ENCODE data around the gene ELOVL1.

ELOVL1 gene

GRCh38 chr1:43354936-43355335 lies 12.9 kb downstream of the ELOVL1 start:
- no peak for DNase-seq (ENCODE audit: low read depth)

DNA sequence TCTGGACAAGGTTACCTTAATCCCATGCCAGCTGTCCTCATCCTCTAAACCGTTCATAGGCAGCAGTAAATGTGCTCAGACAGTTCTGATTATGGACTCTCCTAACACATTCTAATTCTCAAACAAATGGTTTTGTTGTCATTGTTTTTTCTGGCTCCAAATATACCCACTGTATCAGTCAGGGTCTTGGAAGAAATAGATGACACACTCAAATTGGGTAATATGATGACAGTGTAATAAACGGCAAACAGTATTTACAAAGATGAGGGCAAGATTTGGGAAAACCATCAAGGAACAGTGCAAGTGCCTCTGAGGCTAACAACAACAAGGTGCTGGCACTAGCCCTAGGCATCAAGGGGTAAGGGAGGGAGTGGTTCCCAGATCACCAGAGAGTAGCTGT lies 13.3 kb downstream of the ELOVL1 start:
- DNase-seq (ENCODE audit: low read depth) = no peak

DNA sequence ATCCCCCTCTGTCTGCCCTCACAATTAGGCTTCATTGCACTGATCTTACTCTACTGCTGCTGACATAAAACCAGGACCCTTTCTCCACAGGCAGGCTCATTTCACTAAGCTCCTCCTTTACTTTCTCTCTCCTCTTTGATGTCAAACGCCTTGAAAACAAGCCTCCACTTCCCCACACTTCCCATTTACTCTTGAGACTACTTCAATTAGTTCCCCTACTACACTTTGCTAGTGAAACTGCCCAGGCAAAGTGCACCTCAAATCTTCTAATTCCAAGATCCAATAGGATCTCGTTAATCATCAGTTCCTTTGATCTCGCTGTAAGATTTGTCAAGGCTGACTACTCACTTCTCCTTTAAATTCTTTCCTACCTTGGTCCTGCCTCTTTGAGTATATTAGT lies 14.9 kb downstream of the ELOVL1 start:
- DNase-seq (ENCODE audit: low read depth) = no peak

DNA sequence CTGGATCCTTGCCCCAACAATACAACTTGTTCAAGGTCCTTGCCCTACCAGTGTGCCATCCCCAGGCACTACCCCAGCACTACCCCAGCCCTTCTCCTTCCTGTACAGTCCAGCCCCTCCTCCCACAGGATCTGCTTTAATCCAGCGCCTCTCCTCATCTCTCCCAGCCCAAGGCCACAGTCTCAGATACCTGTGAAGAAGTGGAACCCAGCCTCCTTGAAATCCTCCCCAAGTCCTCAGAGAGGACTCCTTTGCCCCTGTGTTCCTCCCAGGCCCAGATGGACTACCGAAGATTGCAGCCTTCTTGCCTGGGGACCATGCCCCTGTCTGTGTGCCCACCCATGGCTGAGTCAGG lies 15.5 kb downstream of the ELOVL1 start:
- DNase-seq (ENCODE audit: low read depth) = no peak

- no peak for DNase-seq (ENCODE audit: low read depth)
These were observed 16.1 kb downstream of the ELOVL1 start for GRCh38 chr1:43351421-43352350.

- no peak for DNase-seq (ENCODE audit: low read depth)
These were observed 16.8 kb downstream of the ELOVL1 start for GRCh38 chr1:43350976-43351375.

- no peak for DNase-seq (ENCODE audit: low read depth)
These were observed 18.1 kb downstream of the ELOVL1 start for GRCh38 chr1:43349594-43350306.

DNA sequence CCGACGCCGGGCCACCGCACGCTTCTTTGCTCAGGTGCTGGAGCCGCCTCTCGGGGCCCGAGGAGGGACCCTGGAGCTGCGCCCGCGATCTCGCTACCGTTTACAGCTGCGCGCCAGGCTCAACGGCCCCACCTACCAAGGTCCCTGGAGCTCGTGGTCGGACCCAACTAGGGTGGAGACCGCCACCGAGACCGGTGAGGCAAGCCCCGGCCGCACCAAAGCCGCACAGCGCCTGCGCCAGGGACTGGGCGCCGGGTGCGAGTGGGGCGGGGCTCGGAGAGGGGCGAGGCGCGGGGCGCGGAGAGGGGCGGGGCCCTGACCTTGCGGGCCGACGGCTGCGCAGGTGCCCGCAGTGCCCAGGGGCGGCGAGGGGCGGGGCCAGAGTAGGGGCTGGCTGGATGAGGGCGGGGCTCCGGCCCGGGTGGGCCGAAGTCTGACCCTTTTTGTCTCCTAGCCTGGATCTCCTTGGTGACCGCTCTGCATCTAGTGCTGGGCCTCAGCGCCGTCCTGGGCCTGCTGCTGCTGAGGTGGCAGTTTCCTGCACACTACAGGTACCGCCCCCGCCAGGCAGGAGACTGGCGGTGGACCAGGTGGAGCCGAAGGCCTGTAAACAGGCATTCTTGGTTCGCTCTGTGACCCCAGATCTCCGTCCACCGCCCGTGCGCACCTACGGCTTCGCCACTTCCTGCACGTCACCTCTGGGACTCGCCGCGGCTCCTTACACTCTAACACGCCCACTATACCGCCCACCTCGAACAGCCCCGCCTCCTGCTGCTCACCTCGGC lies 18.8 kb downstream of the ELOVL1 start:
- no peak for DNase-seq (ENCODE audit: low read depth)

DNA sequence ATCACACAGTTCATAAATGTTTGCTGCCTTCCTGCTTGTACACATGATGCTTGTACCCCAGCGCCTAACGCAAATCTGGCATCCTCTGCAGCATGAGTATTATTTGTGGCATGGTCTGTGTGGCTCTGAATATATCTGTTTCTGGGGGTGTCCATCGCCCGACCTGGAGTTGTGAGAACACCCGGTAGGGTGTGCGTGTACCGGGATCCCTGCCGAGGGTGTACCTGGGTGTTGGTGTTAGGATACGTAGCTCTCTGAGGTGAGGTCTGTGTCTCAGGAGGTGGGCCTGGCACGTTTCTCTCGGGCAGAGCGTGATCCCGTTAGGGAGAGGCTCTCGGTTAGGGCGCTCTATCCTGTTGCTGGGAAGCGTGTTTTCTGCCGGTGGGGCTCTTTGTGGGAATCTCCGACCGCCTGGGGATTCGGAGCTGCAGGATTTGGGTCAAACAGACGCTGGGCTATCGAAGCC lies 19.4 kb downstream of the ELOVL1 start:
- DNase-seq (ENCODE audit: low read depth) = no peak

DNA sequence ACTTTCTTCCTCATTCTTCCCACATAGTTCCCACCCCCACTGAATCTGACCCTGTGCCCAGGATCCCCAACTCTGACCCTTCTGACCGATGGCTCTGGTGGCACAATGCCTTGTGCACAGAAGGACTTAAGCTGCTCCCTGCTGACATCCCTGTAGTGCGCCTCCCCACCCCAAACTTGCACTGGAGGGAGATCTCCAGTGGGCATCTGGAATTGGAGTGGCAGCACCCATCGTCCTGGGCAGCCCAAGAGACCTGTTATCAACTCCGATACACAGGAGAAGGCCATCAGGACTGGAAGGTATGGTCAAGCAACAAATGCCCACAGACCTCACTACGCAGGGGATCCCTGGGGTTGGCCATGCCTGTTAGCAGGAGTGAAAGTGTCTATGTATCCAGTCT lies 21.2 kb downstream of the ELOVL1 start:
- DNase-seq (ENCODE audit: low read depth) = no peak

DNA sequence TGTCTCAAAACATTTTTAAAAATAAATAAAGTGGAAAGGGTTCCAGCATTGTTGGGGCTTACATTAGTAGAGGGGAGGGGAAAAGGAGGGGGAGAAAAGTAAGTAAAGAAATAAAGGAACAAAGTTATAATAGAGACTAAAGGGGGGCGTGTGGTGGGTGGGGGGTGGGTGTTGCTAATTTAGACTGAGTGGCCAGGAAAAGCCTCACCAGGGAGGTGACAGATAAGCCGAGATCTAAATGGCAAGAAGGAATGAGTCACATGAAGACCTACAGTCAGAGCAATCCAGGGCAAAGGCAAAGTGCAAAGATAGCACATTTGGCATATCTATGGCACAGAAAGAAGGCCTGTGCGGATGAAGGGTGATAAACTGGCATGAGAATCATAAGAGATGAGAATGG lies 22.7 kb downstream of the ELOVL1 start:
- no peak for DNase-seq (ENCODE audit: low read depth)

- no peak for DNase-seq (ENCODE audit: low read depth)
These were observed 23.5 kb downstream of the ELOVL1 start for GRCh38 chr1:43344267-43344850.

DNA sequence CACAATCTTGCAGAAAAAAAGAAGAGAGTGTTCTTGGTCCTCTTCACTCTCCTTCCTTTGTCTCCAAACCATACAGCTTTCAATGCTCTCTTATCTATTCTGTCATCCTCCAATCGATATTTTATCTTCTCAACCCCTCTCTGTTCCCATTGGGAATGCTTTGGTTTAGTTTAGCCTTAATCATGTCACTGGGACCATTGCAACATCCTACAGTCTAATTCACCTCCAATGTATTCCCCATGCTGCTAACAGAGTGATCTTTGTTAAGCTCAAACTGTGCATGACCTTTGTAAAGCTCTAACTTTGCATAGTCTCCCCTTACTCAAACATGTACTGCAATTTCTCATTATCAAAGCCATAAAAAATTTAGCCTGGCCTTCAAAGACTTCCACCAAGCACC lies 27.3 kb downstream of the ELOVL1 start:
- DNase-seq (ENCODE audit: low read depth) = no peak

DNA sequence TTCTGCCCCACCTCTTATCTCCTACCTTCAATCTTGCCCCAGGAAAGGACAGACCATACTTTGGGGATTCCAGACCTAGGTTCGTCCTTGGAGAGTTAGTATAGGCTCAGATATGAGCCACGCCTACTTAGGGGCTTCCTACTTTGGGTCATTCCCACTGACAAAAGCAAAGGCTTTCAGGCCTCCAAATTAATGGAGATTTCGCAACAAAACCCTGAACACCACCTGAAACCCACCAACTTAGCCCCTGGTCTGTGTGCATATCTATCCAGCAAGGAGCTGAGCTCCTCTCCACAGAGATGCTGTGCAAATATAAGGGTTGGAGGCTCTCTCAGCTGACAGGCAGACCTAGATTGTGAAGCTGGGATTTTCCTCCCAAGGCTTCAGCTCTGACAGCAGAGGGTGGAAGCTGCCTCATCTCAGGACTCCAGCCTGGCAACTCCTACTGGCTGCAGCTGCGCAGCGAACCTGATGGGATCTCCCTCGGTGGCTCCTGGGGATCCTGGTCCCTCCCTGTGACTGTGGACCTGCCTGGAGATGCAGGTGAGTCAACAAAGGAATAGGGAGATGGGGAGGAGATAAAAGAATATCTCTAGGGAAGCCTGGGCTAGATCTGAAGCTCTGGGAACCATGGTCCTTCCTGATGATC lies 28.1 kb downstream of the ELOVL1 start:
- DNase-seq (ENCODE audit: low read depth) = no peak

GRCh38 chr1:43338001-43338400 lies 29.8 kb downstream of the ELOVL1 start:
- no peak for DNase-seq (ENCODE audit: low read depth)

GRCh38 chr1:43337588-43337987 lies 30.2 kb downstream of the ELOVL1 start, which contains the start of gene MPL:
TSS of gene MPL (plus strand) at chr1:43337818. CDS start at chr1:43337849, 31 bp downstream.
- DNase-seq (ENCODE audit: low read depth) = no peak

GRCh38 chr1:43334453-43335205 lies 33.2 kb downstream of the ELOVL1 start:
- no peak for DNase-seq (ENCODE audit: low read depth)

DNA sequence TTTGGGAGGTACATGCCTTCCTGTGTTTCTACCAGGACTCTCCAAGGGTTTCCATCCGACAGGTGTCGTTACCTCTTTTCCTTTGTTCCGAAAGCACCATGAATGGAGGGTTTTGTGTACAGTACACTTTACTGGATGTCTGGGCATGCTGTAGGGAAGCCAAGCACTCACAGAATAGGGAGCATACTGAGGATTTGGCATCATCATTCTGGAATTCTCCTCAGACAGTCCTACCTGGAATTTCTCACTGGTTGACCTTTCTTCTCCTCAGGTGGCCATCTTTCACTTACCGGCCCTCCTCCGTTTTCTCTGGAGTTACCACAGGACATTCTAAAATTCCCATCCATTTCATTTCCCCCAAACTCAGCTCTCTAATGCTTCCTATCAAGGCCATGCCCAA lies 36.1 kb downstream of the ELOVL1 start:
- no peak for DNase-seq (ENCODE audit: low read depth)

GRCh38 chr1:43329995-43330751 lies 37.6 kb downstream of the ELOVL1 start:
- DNase-seq (ENCODE audit: low read depth) = no peak

Data from activated T-cell treated with anti-CD3 and anti-CD28 coated beads for 1 hour (primary cell).